GM23338 (cell line): ENCODE data around the gene TTC8. TPM values are rescaled to one million over a fixed set of nuclear protein-coding genes. Genes with fewer than 3 reads are reported as not detected.

Source experiments
- CTCF ChIP-seq, 2 experiments: fragments of 200-600 bp in 1 of 2; sonication (generic) in 1 of 2; conservative IDR thresholded peaks; 2 replicates each; pipeline versions ENCODE4 v1.5.1 to v1.6.1; 2016 to 2017; ENCODE audit warnings: antibody characterized with exemption in 2 of 2, low read depth in 2 of 2, mild to moderate bottlenecking in 2 of 2, moderate library complexity in 1 of 2
- JUNB ChIP-seq: IDR thresholded peaks from one replicate; pipeline ENCODE4 v1.6.1; 2016; ENCODE audit warnings: antibody characterized with exemption; ENCODE audit not compliant: unreplicated experiment
- REST ChIP-seq: IDR thresholded peaks from one replicate; pipeline ENCODE4 v1.6.1; 2018; ENCODE audit warnings: antibody characterized with exemption; ENCODE audit not compliant: unreplicated experiment
- ZNF114 ChIP-seq: fragments of 250-450 bp; sonication (Bioruptor Pico); IDR thresholded peaks from 2 replicates; pipeline ENCODE4 v1.5.0; 2020; ENCODE audit warnings: mild to moderate bottlenecking, moderate library complexity
- ZNF331 ChIP-seq: fragments of 250-450 bp; sonication (Bioruptor Pico); IDR thresholded peaks from 2 replicates; pipeline ENCODE4 v1.5.0; 2020; ENCODE audit warnings: low read depth, mild to moderate bottlenecking, moderate library complexity
- polyA plus RNA-seq: library from polyadenylated mRNA; unstranded; fragments of >200 nt; fragmentation: Nextera tagmentation; extraction: Ambion mirVana; gene quantifications from 2 replicates; pipeline ENCODE4 v1.2.1, GENCODE V29; 2016
- total RNA-seq: library from RNA; depleted of rRNA; stranded (reverse); fragments of >200 nt; shearing (Covaris generic); gene quantifications from 2 replicates; pipeline ENCODE4 v1.2.3, GENCODE V29; 2014
- TF ChIP-seq, protein P1 (sequence below): fragments of 250-450 bp; sonication (Bioruptor Pico); IDR thresholded peaks from 2 replicates; pipeline ENCODE4 v1.5.0; 2020; ENCODE audit warnings: mild to moderate bottlenecking, moderate library complexity

Gene TTC8
- total and polyA plus RNA-seq, 2 experiments from 2014 or later: 7.5 to 10.5 TPM

DNA sequence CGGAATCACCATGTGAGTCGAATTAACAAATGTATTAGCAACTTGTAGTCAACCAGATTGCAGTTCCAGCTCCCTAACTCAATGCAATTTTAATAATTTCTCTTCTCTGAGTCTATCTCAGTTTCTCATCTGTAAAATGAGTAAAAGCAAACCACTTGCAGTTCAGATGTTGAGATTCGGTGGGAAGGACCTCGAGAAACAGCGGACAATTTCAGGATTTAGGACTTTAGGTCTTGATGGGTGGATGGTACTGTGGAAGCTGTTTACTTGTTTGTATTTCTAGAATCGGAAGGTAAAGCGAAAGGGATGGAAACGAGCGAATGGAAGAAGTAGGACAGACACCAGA lies 510 bp upstream of the TTC8 start (continued):
- TF ChIP-seq, protein P1, sequence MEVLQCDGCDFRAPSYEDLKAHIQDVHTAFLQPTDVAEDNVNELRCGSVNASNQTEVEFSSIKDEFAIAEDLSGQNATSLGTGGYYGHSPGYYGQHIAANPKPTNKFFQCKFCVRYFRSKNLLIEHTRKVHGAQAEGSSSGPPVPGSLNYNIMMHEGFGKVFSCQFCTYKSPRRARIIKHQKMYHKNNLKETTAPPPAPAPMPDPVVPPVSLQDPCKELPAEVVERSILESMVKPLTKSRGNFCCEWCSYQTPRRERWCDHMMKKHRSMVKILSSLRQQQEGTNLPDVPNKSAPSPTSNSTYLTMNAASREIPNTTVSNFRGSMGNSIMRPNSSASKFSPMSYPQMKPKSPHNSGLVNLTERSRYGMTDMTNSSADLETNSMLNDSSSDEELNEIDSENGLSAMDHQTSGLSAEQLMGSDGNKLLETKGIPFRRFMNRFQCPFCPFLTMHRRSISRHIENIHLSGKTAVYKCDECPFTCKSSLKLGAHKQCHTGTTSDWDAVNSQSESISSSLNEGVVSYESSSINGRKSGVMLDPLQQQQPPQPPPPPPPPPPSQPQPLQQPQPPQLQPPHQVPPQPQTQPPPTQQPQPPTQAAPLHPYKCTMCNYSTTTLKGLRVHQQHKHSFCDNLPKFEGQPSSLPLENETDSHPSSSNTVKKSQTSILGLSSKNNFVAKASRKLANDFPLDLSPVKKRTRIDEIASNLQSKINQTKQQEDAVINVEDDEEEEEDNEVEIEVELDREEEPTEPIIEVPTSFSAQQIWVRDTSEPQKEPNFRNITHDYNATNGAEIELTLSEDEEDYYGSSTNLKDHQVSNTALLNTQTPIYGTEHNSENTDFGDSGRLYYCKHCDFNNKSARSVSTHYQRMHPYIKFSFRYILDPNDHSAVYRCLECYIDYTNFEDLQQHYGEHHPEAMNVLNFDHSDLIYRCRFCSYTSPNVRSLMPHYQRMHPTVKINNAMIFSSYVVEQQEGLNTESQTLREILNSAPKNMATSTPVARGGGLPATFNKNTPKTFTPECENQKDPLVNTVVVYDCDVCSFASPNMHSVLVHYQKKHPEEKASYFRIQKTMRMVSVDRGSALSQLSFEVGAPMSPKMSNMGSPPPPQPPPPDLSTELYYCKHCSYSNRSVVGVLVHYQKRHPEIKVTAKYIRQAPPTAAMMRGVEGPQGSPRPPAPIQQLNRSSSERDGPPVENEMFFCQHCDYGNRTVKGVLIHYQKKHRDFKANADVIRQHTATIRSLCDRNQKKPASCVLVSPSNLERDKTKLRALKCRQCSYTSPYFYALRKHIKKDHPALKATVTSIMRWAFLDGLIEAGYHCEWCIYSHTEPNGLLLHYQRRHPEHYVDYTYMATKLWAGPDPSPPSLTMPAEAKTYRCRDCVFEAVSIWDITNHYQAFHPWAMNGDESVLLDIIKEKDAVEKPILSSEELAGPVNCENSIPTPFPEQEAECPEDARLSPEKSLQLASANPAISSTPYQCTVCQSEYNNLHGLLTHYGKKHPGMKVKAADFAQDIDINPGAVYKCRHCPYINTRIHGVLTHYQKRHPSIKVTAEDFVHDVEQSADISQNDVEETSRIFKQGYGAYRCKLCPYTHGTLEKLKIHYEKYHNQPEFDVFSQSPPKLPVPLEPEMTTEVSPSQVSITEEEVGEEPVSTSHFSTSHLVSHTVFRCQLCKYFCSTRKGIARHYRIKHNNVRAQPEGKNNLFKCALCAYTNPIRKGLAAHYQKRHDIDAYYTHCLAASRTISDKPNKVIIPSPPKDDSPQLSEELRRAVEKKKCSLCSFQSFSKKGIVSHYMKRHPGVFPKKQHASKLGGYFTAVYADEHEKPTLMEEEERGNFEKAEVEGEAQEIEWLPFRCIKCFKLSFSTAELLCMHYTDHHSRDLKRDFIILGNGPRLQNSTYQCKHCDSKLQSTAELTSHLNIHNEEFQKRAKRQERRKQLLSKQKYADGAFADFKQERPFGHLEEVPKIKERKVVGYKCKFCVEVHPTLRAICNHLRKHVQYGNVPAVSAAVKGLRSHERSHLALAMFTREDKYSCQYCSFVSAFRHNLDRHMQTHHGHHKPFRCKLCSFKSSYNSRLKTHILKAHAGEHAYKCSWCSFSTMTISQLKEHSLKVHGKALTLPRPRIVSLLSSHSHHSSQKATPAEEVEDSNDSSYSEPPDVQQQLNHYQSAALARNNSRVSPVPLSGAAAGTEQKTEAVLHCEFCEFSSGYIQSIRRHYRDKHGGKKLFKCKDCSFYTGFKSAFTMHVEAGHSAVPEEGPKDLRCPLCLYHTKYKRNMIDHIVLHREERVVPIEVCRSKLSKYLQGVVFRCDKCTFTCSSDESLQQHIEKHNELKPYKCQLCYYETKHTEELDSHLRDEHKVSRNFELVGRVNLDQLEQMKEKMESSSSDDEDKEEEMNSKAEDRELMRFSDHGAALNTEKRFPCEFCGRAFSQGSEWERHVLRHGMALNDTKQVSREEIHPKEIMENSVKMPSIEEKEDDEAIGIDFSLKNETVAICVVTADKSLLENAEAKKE (CRISPR knock-in tag): no peak
- TF ChIP-seq CTCF (conservative IDR thresholded peaks at IDR 0.05; ENCODE audit: low read depth in 2 of 2) (no peak), ZNF331 (CRISPR knock-in tag) (no peak), REST (no peak), JUNB (no peak), ZNF114 (no peak)
